Esophagus squamous epithelium (tissue), 4 donors: Measurements from ENCODE around the gene ADA.

ENCODE experiments used
- CTCF ChIP-seq, 6 experiments: fragments of 450-650 bp in 4 of 6; fragments of 200-600 bp in 2 of 6; sonication (generic) in 2 of 6; IDR thresholded peaks; one replicate each; pipeline ENCODE4 v1.5.1; 2016 to 2019; ENCODE audit warnings: antibody characterized with exemption in 6 of 6, mild to moderate bottlenecking in 4 of 6, moderate library complexity in 4 of 6
- POLR2A ChIP-seq, 4 donors: fragments of 450-650 bp; IDR thresholded peaks; one replicate each; pipeline ENCODE4 v1.6.1; 2017; ENCODE audit warnings: antibody characterized with exemption in 4 of 4, mild to moderate bottlenecking in 4 of 4, moderate library complexity in 3 of 4

- TF ChIP-seq CTCF (IDR thresholded peaks at IDR 0.05): no peak
- no peak for TF ChIP-seq POLR2A (IDR thresholded peaks at IDR 0.05)
These were observed 27.6 kb upstream of the ADA start for GRCh38 chr20:44678990-44679611.
